GM12878 (cell line): ENCODE data around the gene NFATC1.

Source experiments
- ATF2 ChIP-seq: IDR thresholded peaks from 2 replicates; pipeline ENCODE4 v1.6.1; 2012; ENCODE audit warnings: low read length, inconsistent platforms
- CTCF ChIP-seq, 3 experiments: IDR thresholded peaks in 2 of 3; conservative IDR thresholded peaks in 1 of 3; 2 replicates each; pipeline ENCODE4 v1.5.1; 2011; ENCODE audit warnings: low read depth in 3 of 3, low read length in 3 of 3, mild to moderate bottlenecking in 3 of 3, control low read depth in 2 of 3, moderate library complexity in 2 of 3, inconsistent platforms in 1 of 3, mixed read lengths in 1 of 3; ENCODE audit not compliant: control insufficient read depth in 2 of 3, insufficient read depth in 1 of 3; ENCODE audit errors: extremely low read depth in 1 of 3
- EZH2 ChIP-seq: IDR thresholded peaks from 2 replicates; pipeline ENCODE4 v1.6.1; 2012; ENCODE audit warnings: low read depth, mild to moderate bottlenecking, control low read depth, inconsistent platforms, low read length, borderline replicate concordance; ENCODE audit not compliant: control insufficient read depth
- FOS ChIP-seq: IDR thresholded peaks from 3 replicates; pipeline ENCODE4 v1.6.1; 2011; ENCODE audit warnings: borderline replicate concordance; ENCODE audit not compliant: insufficient read length; ENCODE audit errors: extremely low read depth
- GABPA ChIP-seq: IDR thresholded peaks from 2 replicates; pipeline ENCODE4 v1.6.1; 2014; ENCODE audit warnings: antibody characterized with exemption, low read depth, mild to moderate bottlenecking, inconsistent platforms
- JUND ChIP-seq: IDR thresholded peaks from 2 replicates; pipeline ENCODE4 v1.6.1; 2012; ENCODE audit warnings: low read depth, mild to moderate bottlenecking, low read length, improper control_type of control experiment, moderate library complexity
- POLR2A ChIP-seq: IDR thresholded peaks from 2 replicates; pipeline ENCODE4 v1.6.1; 2011; ENCODE audit warnings: low read depth, mild to moderate bottlenecking, low read length
- RAD21 ChIP-seq: IDR thresholded peaks from 2 replicates; pipeline ENCODE4 v1.6.1; 2011; ENCODE audit warnings: mild to moderate bottlenecking, low read depth, low read length, moderate library complexity; ENCODE audit not compliant: insufficient read depth
- RFX5 ChIP-seq: IDR thresholded peaks from 2 replicates; pipeline ENCODE4 v1.6.1; 2011; ENCODE audit warnings: low read depth, low read length, improper control_type of control experiment

GRCh38 chr18:79465392-79465991 lies 69.8 kb downstream of the NFATC1 start:
- no peak for TF ChIP-seq RFX5
- no peak for TF ChIP-seq FOS
- no peak for TF ChIP-seq CTCF (IDR thresholded peaks at IDR 0.05 in 2 of 3, conservative IDR thresholded peaks at IDR 0.05 in 1 of 3; ENCODE audit: control insufficient read depth in 2 of 3, extremely low read depth in 1 of 3, insufficient read depth in 1 of 3, low read depth in 3 of 3, low read length in 3 of 3)
- no peak for TF ChIP-seq EZH2
- no peak for TF ChIP-seq GABPA
- TF ChIP-seq ATF2, result no peak
- peak; percentile 40; the same call in 1 of the 2 replicates for TF ChIP-seq POLR2A
- no peak for TF ChIP-seq JUND
- TF ChIP-seq RAD21, result no peak
